HCT116 (cell line): ENCODE measurements around the gene AP1AR. TPM values are rescaled to one million over a fixed set of nuclear protein-coding genes. Genes with fewer than 3 reads are reported as not detected.

ENCODE experiments used
- ATAC-seq: fragments of 200-7000 bp; cut with Tn5 transposase; 2 replicates; pipeline ENCODE4 v1.9.1; 2020; ENCODE audit warnings: mild to moderate bottlenecking, moderate library complexity
- BruUV-seq: library from RNA; stranded (reverse); fragments of 400-500 nt; replicated peaks from 2 replicates; lab custom pipeline; 2021; lab: Mats Ljungman, UMichigan
- CTCF ChIA-PET: fragments of 300-600 bp; sonication (Branson Sonifier 250); formaldehyde crosslinking; loops from one replicate; lab custom pipeline; 2021; ENCODE audit warnings: antibody characterized with exemption; lab: Charles Lee
- POLR2A ChIA-PET: fragments of 300-600, 350-600 bp; sonication (Branson Sonifier 250); formaldehyde crosslinking; loops from one replicate; lab custom pipeline; 2021; ENCODE audit warnings: antibody characterized with exemption; lab: Charles Lee
- RAD21 ChIA-PET, 2 experiments: fragments of 300-600 bp; sonication (Branson Sonifier 250); formaldehyde crosslinking; loops; one replicate each; lab custom pipeline; 2023; ENCODE audit warnings: low total read pairs in 2 of 2; ENCODE audit not compliant: uncharacterized antibody in 2 of 2, unreplicated experiment in 2 of 2, low non-redundant PET in 1 of 2; lab: Charles Lee
- DNase-seq: peaks from one replicate; pipeline ENCODE4 v3.0.0-alpha.2; 2010; ENCODE audit warnings: low read depth, low spot score
- H2AFZ ChIP-seq: fragments of 200-600 bp; shearing (Covaris generic), sonication (generic); 2 replicates; pipeline ENCODE4 v1.6.1; 2017; ENCODE audit warnings: low read depth, mixed run types, mixed read lengths, antibody characterized with exemption, low read length; ENCODE audit not compliant: poor library complexity, severe bottlenecking
- H3K27ac ChIP-seq: 2 replicates; pipeline ENCODE4 v1.5.1; 2012; ENCODE audit warnings: low read depth, low read length
- H3K27me3 ChIP-seq: fragments of 200-600 bp; sonication (generic); 2 replicates; pipeline ENCODE4 v1.6.1; 2016; ENCODE audit warnings: mixed run types, low read length, mixed read lengths; ENCODE audit not compliant: insufficient read depth
- H3K36me3 ChIP-seq, 2 experiments: fragments of 200-500 bp in 1 of 2; fragments of 200-600 bp in 1 of 2; sonication (Bioruptor generic) in 1 of 2; sonication (generic) in 1 of 2; 2 replicates each; pipeline versions ENCODE4 v1.5.1 to v1.6.1; 2014 to 2016; ENCODE audit warnings: low read length in 2 of 2, inconsistent platforms in 1 of 2, mixed read lengths in 1 of 2, mixed run types in 1 of 2; ENCODE audit not compliant: insufficient read depth in 2 of 2, control insufficient read depth in 1 of 2
- H3K4me1 ChIP-seq, 2 experiments: fragments of 200-600 bp in 1 of 2; sonication (generic) in 1 of 2; 2 replicates each; pipeline versions ENCODE4 v1.5.1 to v1.6.1; 2012 to 2017; ENCODE audit warnings: low read length in 2 of 2, inconsistent platforms in 1 of 2, mild to moderate bottlenecking in 1 of 2, mixed read lengths in 1 of 2, mixed run types in 1 of 2, moderate library complexity in 1 of 2; ENCODE audit not compliant: insufficient read depth in 2 of 2, control insufficient read depth in 1 of 2
- H3K4me2 ChIP-seq: fragments of 200-600 bp; sonication (generic); 2 replicates; pipeline ENCODE4 v1.6.1; 2017; ENCODE audit warnings: mixed run types, low read length, mixed read lengths
- H3K4me3 ChIP-seq, 2 experiments: fragments of 200-600 bp in 1 of 2; sonication (generic) in 1 of 2; replicated peaks in 1 of 2; 2 replicates each; pipeline ENCODE4 v1.5.1; 2011 to 2016; ENCODE audit warnings: low read length in 2 of 2, control low read depth in 1 of 2, low read depth in 1 of 2, mild to moderate bottlenecking in 1 of 2, mixed read lengths in 1 of 2, mixed run types in 1 of 2
- H3K79me2 ChIP-seq: fragments of 200-600 bp; sonication (generic); 2 replicates; pipeline ENCODE4 v1.6.1; 2017; ENCODE audit warnings: mild to moderate bottlenecking, mixed run types, low read length, moderate library complexity, mixed read lengths; ENCODE audit not compliant: insufficient read depth
- H3K9ac ChIP-seq: fragments of 200-600 bp; sonication (generic); 2 replicates; pipeline ENCODE4 v1.6.1; 2016; ENCODE audit warnings: low read length, mixed read lengths
- H3K9me2 ChIP-seq: fragments of 200-600 bp; sonication (generic), shearing (Covaris generic); 2 replicates; pipeline ENCODE4 v1.6.1; 2017; ENCODE audit warnings: mixed run types, mild to moderate bottlenecking, moderate library complexity; ENCODE audit not compliant: insufficient read depth
- H3K9me3 ChIP-seq, 2 experiments: fragments of 200-500 bp in 1 of 2; fragments of 200-600 bp in 1 of 2; sonication (Bioruptor generic) in 1 of 2; sonication (generic) in 1 of 2; 2 replicates each; pipeline ENCODE4 v1.6.1; 2014 to 2017; ENCODE audit warnings: low read length in 2 of 2, mixed read lengths in 2 of 2, inconsistent platforms in 1 of 2, low read depth in 1 of 2, mild to moderate bottlenecking in 1 of 2, mixed run types in 1 of 2, moderate library complexity in 1 of 2; ENCODE audit not compliant: control insufficient read depth in 1 of 2, insufficient read depth in 1 of 2
- H4K20me1 ChIP-seq: fragments of 200-600 bp; sonication (generic), shearing (Covaris generic); 2 replicates; pipeline ENCODE4 v1.6.1; 2017; ENCODE audit warnings: mixed run types, mild to moderate bottlenecking, moderate library complexity; ENCODE audit not compliant: insufficient read depth
- CTCF ChIP-seq, 3 experiments: fragments of 200-600 bp in 1 of 3; sonication (generic) in 1 of 3; IDR thresholded peaks in 2 of 3; conservative IDR thresholded peaks in 1 of 3; 2 replicates each; pipeline ENCODE4 v1.5.1; 2012 to 2017; ENCODE audit warnings: low read depth in 2 of 3, low read length in 2 of 3, antibody characterized with exemption in 1 of 3, borderline replicate concordance in 1 of 3, control low read depth in 1 of 3, mild to moderate bottlenecking in 1 of 3, mixed read lengths in 1 of 3, mixed run types in 1 of 3, moderate library complexity in 1 of 3; ENCODE audit not compliant: insufficient read depth in 1 of 3
- EZH2 ChIP-seq: fragments of 200-600 bp; sonication (generic); IDR thresholded peaks from 2 replicates; pipeline ENCODE4 v1.6.1; 2017; ENCODE audit warnings: antibody characterized with exemption, mixed run types
- MAX ChIP-seq: IDR thresholded peaks from 2 replicates; pipeline ENCODE4 v1.6.1; 2012
- RAD21 ChIP-seq: IDR thresholded peaks from 2 replicates; pipeline ENCODE4 v1.6.1; 2012; ENCODE audit warnings: low read depth, mild to moderate bottlenecking
- SIN3A ChIP-seq: IDR thresholded peaks from 2 replicates; pipeline ENCODE4 v1.6.1; 2012; ENCODE audit warnings: low read depth
- SP1 ChIP-seq: IDR thresholded peaks from 2 replicates; pipeline ENCODE4 v1.6.1; 2012; ENCODE audit warnings: low read depth
- ZBTB33 ChIP-seq: IDR thresholded peaks from 2 replicates; pipeline ENCODE4 v1.6.1; 2011; ENCODE audit warnings: mild to moderate bottlenecking, low read length, moderate library complexity; ENCODE audit not compliant: insufficient replicate concordance; ENCODE audit errors: extremely low read depth
- ZFX ChIP-seq: fragments of 450-650 bp; IDR thresholded peaks from 2 replicates; pipeline ENCODE4 v1.6.1; 2017
- intact Hi-C: fragments of 100-400 bp; cut with micrococcal nuclease; formaldehyde crosslinking; loops from 2 replicates; pipeline ENCODE4 v1.10.0; 2022
- total RNA-seq: library from RNA; stranded (reverse); gene quantifications from one replicate; pipeline ENCODE4 v1.2.1, GENCODE V29; 2021; ENCODE audit not compliant: unreplicated experiment

Gene AP1AR
- total RNA-seq, 1 experiment from 2014 or later: 56.7 TPM

- H4K20me1 ChIP-seq: no peaks in the 10 kb centered on the region
- no peaks in the 10 kb centered on the region for H3K36me3 ChIP-seq
- H3K79me2 ChIP-seq: no peaks in the 10 kb centered on the region
- DNase-seq (no peak), ATAC-seq (no peak)
- no peaks in the 10 kb centered on the region for H3K9me2 ChIP-seq
- CTCF ChIA-PET: interaction anchor here (0.6 to 1.4 kb wide), 4 partner anchors 12 to 90 kb away, joined by 3 to 6 read pairs (median 3); no protein-coding TSS in a partner anchor
- H3K4me1 ChIP-seq: no peaks in the 10 kb centered on the region
- no peak overlapping the region for H3K9ac ChIP-seq
- H3K4me3 ChIP-seq: no peak overlapping the region
- no peak for TF ChIP-seq EZH2
- no peak for TF ChIP-seq SP1
- TF ChIP-seq SIN3A: no peak
- peak in 2 of 3 experiments; percentile 38 to 45; a peak in 3 of 6 replicates for TF ChIP-seq CTCF (IDR thresholded peaks at IDR 0.05 in 2 of 3, conservative IDR thresholded peaks at IDR 0.05 in 1 of 3; ENCODE audit: borderline replicate concordance in 1 of 3, insufficient read depth in 1 of 3, low read depth in 2 of 3, low read length in 2 of 3)
- TF ChIP-seq ZBTB33: no peak
- no peak for TF ChIP-seq MAX
- no peak for TF ChIP-seq ZFX
- TF ChIP-seq RAD21: peak; percentile 50
- POLR2A ChIA-PET: no interaction called here
- H3K9me3 ChIP-seq: no peaks in the 10 kb centered on the region
- intact Hi-C loops: no loop called here
- no peaks in the 10 kb centered on the region for H3K27me3 ChIP-seq
- no peak overlapping the region for H3K27ac ChIP-seq
- RAD21 ChIA-PET: no interaction called here
- no peak overlapping the region for H2AFZ ChIP-seq
- H3K4me2 ChIP-seq: no peak overlapping the region
- no TSS peak for BruUV-seq
These were observed 41.8 kb upstream of the AP1AR start for GRCh38 chr4:112189754-112190153.
